Subcutaneous abdominal adipose tissue (tissue), 5 donors: ENCODE data around the gene PRPF6.

Experiments
- H3K27ac ChIP-seq: one replicate; pipeline ENCODE4 v1.7.0; 2013; ENCODE audit warnings: low read depth, mild to moderate bottlenecking, inconsistent platforms, low read length, moderate library complexity
- H3K27me3 ChIP-seq, 5 donors: one replicate each; pipeline ENCODE4 v1.7.0; 2013; ENCODE audit warnings: low read length in 5 of 5, inconsistent platforms in 1 of 5; ENCODE audit not compliant: control insufficient read depth in 5 of 5, insufficient read depth in 4 of 5
- H3K36me3 ChIP-seq, 5 donors: one replicate each; pipeline ENCODE4 v1.7.0; 2013; ENCODE audit warnings: low read length in 5 of 5; ENCODE audit not compliant: control insufficient read depth in 5 of 5, insufficient read depth in 5 of 5
- H3K4me1 ChIP-seq, 5 donors: one replicate each; pipeline ENCODE4 v1.7.0; 2013; ENCODE audit warnings: low read length in 5 of 5, mild to moderate bottlenecking in 3 of 5, moderate library complexity in 1 of 5; ENCODE audit not compliant: control insufficient read depth in 5 of 5, insufficient read depth in 5 of 5
- H3K4me3 ChIP-seq, 5 donors: one replicate each; pipeline ENCODE4 v1.7.0; 2013; ENCODE audit warnings: low read length in 5 of 5, low read depth in 1 of 5
- H3K9ac ChIP-seq, 5 donors: one replicate each; pipeline ENCODE4 v1.7.0; 2013; ENCODE audit warnings: low read length in 5 of 5, mild to moderate bottlenecking in 4 of 5, moderate library complexity in 3 of 5
- H3K9me3 ChIP-seq, 5 donors: one replicate each; pipeline ENCODE4 v1.7.0; 2013; ENCODE audit warnings: low read length in 5 of 5; ENCODE audit not compliant: control insufficient read depth in 5 of 5
- donor health status: healthy.
- donor health status: healthy.
- donor health status: healthy.
- donor health status: healthy.
- donor health status: healthy.

PRPF6 gene

DNA sequence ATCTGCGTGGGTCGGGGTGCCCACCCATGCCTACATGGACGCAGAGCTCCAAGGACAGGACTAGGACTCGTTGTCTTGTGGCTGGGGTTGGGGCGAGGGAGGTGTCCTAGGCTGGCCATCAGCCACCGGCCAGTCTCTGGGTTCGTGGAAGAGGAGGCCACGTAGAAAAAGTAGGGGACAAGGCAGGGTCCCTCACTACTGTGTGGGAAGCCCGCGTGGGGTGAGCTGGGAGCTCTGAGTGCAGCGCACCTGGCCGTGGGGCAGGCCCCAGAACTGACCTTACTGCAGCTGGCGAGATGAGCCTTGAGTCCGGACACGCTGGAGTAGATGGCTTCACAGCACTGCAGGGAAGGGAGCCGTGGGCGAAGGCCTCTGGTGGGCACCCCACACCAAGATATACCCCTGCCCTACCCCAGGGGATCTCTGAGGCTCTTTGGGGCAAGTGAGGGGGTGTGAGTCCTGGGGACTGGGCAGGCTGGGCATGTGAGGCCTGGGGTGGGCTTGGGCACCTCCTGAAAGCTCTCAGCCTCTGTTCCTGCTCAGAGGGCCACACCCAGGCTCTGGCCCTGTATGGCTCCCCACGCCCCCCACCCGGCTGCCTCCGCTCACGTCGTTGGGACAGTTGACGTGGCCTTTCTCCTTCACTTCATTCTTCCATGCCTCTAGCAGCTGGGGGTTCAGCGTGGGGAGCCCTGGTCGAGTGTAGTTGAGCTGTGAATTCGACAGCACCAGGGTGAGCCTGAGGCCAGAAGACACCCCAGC is 19.1 kb upstream of the PRPF6 start:
- H3K27me3 ChIP-seq, result no peaks in the 10 kb centered on the region

GRCh38 chr20:63962426-63963347 is 18.2 kb upstream of the PRPF6 start:
- Histone ChIP-seq H3K9me3 (no peaks in the 10 kb centered on the region), H3K27ac (no peak overlapping the region), H3K4me1 (peaks cover 0 to 19% (median 15%) of the 10 kb centered on the region in 5 donors), H3K9ac (no peak overlapping the region), H3K4me3 (no peak overlapping the region), H3K27me3 (no peaks in the 10 kb centered on the region), H3K36me3 (peaks cover 0 to 76% (median 63%) of the 10 kb centered on the region in 5 donors)

More for the DNA sequence above, 19.1 kb upstream of the PRPF6 start:
- Histone ChIP-seq H3K36me3 (peaks cover 0 to 67% (median 58%) of the 10 kb centered on the region in 5 donors), H3K9ac (no peak overlapping the region), H3K27ac (no peak overlapping the region), H3K4me3 (no peak overlapping the region), H3K4me1 (peaks cover 0 to 26% (median 23%) of the 10 kb centered on the region in 5 donors), H3K9me3 (no peaks in the 10 kb centered on the region)

DNA sequence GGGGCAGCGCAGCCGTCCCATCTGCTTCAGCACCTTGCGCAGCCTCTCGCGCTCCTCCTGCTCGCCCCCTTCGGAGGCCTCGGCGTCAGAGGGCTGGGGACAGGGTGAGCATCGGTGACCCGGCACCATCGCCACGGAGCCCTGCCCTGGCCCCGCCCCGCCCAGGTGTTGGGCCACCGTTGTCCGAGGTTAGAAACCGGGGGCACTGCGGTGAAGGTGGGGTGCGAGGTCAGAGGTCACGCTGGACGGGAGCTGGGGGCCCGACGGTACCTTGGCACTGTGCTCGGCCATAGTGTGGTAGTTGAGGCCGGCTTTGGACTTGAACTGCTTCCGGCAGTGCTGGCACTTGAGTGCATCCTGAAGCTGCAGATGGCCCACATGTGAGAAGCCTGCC is 17.6 kb upstream of the PRPF6 start:
- H3K27me3 ChIP-seq, result no peaks in the 10 kb centered on the region
- H3K36me3 ChIP-seq, result peaks cover 0 to 76% (median 63%) of the 10 kb centered on the region in 5 donors
- H3K27ac ChIP-seq, result no peak overlapping the region
- H3K4me1 ChIP-seq, result peaks cover 0 to 18% (median 14%) of the 10 kb centered on the region in 5 donors
- no peaks in the 10 kb centered on the region for H3K9me3 ChIP-seq
- H3K4me3 ChIP-seq, result no peak overlapping the region
- H3K9ac ChIP-seq, result no peak overlapping the region

DNA sequence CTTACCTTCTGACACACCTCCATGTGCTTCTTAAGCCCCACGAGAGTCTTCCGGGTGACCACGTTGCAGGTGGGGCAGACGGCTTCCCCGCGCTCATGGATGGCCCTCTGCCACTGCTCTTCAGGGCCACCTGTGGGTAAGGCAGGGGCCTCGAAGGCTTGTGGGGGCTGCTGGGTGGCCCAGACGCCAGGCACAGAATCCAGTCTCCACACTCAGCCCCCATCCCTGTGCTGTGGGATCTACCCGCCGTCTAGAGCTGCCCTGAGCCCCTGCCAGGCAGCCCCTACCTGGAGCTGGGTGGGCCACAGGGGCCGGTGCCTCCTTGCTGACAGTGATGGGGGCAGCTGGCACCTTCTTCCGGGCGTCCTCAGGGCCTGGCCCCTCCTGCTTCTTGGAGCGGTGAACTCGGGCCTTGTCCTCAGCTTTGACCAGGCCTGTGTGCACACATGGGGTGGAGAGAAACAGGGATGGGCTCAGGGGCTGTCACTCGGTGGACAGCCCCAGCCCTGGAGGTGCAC is 17.1 kb upstream of the PRPF6 start:
- Histone ChIP-seq H3K27me3 (no peaks in the 10 kb centered on the region), H3K9ac (no peak overlapping the region), H3K36me3 (peaks cover 0 to 72% (median 63%) of the 10 kb centered on the region in 5 donors), H3K9me3 (no peaks in the 10 kb centered on the region), H3K4me3 (no peak overlapping the region), H3K27ac (no peak overlapping the region), H3K4me1 (peaks cover 0 to 18% (median 14%) of the 10 kb centered on the region in 5 donors)

DNA sequence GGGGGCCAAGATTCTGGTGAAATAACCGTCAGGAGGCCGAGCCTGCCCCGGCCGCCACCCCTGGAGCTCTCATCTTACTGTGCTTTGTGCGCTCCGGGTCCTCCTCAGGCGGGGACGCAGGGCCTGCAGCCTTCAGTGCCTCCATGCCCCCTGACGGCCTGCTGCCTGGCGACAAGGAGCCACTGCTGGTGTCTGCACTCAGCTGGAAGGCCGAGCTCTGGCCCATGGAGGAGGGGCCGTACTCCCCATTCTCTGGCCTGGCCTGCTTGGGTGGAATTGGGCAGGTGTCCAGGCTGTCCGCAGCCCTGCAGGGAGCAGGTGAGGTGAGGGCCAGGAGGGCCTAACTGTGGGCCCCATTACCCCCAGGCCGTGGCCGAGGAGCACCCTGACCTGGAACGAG is 16.5 kb upstream of the PRPF6 start:
- Histone ChIP-seq H3K4me1 (peaks cover 0 to 16% (median 13%) of the 10 kb centered on the region in 5 donors), H3K9me3 (no peaks in the 10 kb centered on the region), H3K4me3 (no peak overlapping the region), H3K27me3 (no peaks in the 10 kb centered on the region), H3K27ac (no peak overlapping the region), H3K9ac (no peak overlapping the region), H3K36me3 (peaks cover 0 to 66% (median 58%) of the 10 kb centered on the region in 5 donors)

DNA sequence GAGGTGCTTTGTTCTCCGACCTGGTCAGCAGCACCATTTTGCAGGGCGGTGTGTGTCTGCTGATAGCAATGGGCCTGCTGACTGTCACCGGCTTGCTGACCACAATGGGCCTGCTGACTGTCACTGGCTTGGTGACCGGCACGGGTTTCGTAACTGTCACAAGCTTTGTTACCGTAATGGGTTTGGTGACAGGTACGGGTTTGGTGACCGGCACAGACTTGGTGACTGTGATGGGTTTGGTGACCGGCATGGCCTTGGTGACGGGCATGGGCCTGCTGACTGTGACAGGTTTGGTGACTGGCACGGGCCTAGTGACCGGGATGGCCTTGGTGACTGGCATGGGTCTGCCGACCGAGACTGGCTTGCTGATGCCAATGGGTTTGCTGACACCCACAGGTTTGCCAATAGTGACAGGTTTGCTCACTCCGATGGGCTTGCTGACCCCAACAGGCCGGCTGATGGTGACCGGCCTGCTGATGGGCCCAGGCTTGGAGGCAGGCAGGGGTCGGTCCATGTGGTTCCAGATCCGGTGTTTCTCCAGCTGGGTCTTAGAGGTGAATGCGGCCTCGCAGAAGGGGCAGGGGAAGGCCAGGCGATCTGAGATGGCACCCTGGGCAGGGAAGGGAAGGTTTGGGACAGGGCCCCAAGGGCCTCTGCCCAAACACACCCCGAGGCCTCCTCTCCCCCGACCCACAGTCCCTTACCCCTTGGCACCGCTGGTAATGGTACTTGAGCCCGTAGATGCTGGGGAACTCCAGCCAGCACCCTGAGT is 14.6 kb upstream of the PRPF6 start:
- no peak overlapping the region for H3K27ac ChIP-seq
- H3K9me3 ChIP-seq, result no peaks in the 10 kb centered on the region
- no peak overlapping the region for H3K9ac ChIP-seq
- no peak overlapping the region for H3K4me3 ChIP-seq
- H3K27me3 ChIP-seq, result no peaks in the 10 kb centered on the region
- H3K36me3 ChIP-seq, result peaks cover 0 to 51% (median 46%) of the 10 kb centered on the region in 5 donors
- peaks cover 0 to 22% (median 20%) of the 10 kb centered on the region in 5 donors for H3K4me1 ChIP-seq

DNA sequence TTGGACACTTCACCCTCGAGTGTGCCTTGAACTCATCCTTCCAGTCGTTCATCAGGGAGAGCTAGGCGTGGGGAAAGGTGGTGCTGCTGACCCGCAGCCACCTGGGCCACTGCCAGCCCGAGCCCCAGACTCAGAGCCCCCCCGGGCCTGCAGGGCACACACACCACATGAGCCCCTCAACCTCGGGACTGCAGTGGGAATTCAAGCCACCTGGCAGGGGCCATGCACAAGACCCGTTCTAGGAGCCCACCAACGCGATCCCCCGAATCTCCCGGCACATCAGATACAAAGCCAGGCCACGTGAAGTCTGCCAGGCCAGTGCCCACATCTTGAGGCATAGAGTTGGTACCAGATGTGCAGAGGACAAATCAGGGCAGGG is 14.0 kb upstream of the PRPF6 start:
- Histone ChIP-seq H3K27me3 (no peaks in the 10 kb centered on the region), H3K36me3 (peaks cover 0 to 46% (median 41%) of the 10 kb centered on the region in 5 donors), H3K4me1 (peaks cover 0 to 22% (median 20%) of the 10 kb centered on the region in 5 donors), H3K4me3 (no peak overlapping the region), H3K9me3 (no peaks in the 10 kb centered on the region), H3K9ac (no peak overlapping the region), H3K27ac (no peak overlapping the region)

DNA sequence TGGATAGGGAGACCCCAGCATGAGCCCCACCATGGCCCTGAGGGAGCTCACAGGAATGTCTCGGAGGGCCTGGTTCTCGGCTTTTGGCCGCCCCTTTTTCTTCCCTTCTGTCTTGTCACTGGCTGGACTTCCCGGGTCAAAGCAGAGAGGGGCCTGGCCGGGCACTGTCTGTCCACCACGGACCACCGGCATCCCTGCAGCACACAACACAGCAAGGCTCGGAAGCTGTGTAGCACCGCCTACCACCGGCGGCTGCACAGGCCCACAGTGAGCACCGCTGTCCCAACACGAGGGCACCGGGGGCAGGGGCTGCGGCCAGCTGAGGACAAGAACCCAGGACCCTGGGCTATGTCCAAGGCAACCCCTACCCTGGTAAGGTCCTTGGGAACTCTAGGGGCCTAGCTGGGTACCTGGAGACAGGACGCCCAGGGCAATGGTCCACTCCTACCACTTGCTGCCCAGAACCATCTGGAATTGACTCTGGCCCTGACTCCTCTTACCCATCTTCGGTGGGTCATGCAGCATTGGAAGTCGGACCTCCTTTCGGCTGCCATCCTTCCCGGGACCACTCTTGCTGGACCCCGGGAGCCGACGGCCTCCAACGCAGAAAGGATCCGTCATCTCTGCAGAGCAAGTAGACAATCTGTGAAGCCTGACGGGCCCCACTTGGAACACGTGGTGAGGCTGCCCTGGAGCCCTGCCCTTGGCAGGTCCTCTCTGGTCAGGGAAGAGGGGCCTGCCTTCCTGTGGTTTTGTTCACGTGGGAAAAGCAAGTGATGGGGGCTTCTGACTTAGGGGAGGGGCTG is 13.4 kb upstream of the PRPF6 start:
- H3K36me3 ChIP-seq, result peaks cover 0 to 40% (median 35%) of the 10 kb centered on the region in 5 donors
- H3K4me3 ChIP-seq, result no peak overlapping the region
- peaks cover 3 to 27% (median 22%) of the 10 kb centered on the region in 5 donors for H3K4me1 ChIP-seq
- no peak overlapping the region for H3K27ac ChIP-seq
- no peak overlapping the region for H3K9ac ChIP-seq
- H3K27me3 ChIP-seq, result no peaks in the 10 kb centered on the region
- H3K9me3 ChIP-seq, result no peaks in the 10 kb centered on the region
